Stimulated activated CD4-positive, alpha-beta T cell treated with anti-CD3 and anti-CD28 coated beads, Interleukin-15, amount 100 ng/mL, for 48 hours (primary cell): Measurements from ENCODE around the gene PNPLA7.
"Not testable (repeated sequence)": the region's sequence is repeated elsewhere in the genome, so short reads cannot be mapped to it uniquely, and the experiment has no call there.

Experiments used
- DNase-seq, 2 donors: peaks; one replicate each; pipeline ENCODE4 v3.0.0-alpha.2; 2020; ENCODE audit warnings: low read depth in 2 of 2

PNPLA7 gene

DNA sequence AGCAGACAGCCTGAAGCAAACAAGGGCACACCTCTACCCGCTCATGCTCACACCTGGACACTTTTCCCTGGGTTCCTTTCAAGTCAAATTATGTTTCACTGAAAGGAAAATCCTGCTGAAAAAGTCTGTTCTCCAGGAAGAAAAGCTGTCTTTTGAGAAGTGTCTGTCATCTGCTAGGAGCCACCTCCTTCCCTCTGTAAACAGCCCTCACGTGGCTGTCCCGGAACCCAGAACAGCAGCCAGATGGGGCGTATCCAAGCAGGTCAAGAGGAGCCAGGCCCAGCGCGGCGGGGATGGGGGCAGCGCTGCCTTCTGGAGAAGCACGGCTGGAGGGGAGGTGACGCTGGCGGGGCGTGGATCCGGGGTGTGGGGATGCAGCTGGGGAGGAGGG, at the start of gene PNPLA7:
TSS of gene PNPLA7 (minus strand) at position 172 of the 391 bp plus-strand sequence. CDS start 205 bp downstream, outside the sequence.
- peak in 1 of 2 donors; percentile 27 for DNase-seq

DNA sequence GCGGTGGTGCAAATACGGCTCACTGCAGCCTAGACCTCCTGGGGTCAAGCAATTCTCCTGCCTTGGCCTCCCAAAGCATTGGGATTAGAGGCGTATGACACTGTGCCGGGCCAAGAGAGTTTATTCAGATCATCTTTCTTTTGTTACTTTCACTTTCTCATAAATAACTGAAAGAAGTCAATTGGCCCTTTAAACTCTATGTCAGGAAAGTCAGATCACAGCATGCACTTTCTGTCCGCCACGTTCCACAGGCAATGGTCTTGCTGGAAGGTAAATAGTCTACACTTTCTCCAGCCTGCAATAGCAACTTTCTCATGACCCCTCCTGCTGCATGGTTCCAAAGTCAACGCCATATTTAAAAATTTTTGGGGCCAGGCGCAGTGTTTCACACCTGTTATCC, 48.7 kb upstream of the PNPLA7 start:
- no peak for DNase-seq

DNA sequence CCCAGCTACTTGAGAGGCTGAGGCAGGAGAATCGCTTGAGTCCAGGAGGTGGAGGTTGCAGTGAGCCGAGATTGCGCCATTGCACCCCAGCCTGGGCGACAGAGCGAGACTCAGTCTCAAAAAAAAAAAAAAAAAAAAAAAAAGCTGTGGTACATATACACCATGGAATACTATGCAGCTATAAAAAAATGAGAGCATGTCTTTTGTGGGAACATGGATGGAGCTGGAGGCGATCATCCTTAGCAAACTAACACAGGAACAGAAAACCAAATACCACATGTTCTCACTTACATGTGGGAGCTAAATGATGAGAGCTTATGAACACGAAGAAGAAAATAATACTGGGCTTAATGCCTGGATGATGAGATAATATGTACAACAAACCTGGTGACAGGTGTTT, 46.4 kb upstream of the PNPLA7 start:
- DNase-seq, result not testable (repeated sequence)

DNA sequence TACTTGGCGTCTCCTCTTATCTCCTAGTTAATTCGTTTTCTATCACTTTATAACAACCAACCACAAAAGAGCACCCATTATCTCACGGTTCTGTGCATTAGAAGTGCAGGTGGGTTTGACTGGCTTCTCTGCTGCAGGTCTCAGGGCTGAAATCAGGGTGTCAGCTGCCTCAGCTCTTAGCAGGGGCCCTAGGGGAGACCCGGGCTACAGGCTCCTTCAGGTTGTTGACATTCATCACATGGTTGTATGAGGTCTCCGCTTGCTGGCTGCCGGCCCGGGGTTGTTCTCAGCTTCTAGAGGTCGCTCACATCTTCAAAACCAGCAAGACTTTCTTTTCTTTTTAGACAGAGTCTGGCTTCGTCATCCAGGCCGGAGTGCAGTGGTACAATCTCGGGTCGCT, 43.0 kb upstream of the PNPLA7 start:
- DNase-seq, result no peak

DNA sequence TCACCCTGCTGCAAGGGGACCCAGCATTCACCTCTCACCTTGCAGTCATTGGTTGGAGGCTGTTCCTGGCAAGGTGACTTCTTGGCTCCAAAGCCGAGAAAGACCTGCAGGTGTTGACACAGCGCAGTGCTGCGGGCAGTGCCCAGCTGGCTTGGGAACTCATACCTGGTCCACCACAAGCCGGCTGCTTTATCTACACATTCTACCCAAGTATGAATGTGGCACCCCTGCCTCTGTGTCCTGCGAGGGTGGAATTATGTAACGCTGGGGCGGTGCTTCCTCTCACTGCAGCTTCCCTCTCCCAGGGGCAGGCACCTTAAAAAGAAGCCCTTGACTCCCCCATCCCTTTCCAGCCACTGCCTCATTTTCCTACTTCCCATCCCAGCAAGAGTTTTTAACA, 42.6 kb upstream of the PNPLA7 start:
- DNase-seq, result no peak

DNA sequence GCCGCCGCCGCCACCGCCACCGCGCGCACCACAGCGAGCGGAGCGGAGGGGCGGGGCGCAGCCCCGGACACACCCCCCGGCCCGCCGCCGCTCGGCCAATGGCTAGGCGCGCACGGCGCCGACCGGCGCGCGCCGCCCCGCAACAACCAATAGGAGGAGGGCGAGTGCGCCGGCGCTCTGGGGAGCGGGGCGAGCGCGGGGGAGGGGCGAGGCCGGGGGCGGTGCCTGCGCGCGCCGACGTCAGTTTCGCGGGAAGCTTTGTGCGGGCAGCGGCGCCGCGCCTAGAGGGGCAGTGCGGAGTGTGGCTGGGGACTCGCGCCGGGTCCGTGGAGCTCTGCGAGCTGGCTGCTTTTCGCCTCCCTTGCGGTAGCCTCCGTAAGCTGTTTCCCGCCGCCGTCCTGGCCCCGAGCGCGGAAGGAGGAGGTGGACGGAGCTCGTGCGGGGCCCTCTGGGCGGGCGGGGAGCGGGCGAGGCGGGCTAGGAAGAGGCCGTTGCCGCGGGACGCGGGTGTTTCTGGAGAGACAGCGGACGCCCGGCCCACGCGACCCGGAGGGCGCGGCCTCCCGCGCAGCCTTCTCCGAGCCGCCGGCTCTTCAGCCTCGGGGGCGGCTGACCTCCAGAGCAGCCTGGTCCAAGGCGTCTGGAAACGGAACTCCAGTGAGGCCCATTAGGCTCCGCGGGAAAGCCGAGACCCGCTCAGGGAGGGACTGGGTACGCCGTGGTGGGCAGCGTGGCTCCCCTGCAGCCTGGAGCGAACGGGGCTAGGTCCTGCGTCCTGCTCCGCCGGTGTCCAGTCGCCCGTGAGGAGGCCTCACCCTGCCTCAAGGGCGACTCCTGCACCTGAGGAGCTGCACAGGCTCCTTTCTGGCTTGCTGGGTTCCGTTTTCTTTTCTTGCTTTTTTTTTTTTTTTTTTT, 40.5 kb upstream of the PNPLA7 start, which contains the start of gene ZMYND19:
TSS of gene ZMYND19 (minus strand) at position 44 of the 915 bp plus-strand sequence. CDS start 249 bp downstream, outside the sequence.
- peak; percentile 74 to 84 for DNase-seq

DNA sequence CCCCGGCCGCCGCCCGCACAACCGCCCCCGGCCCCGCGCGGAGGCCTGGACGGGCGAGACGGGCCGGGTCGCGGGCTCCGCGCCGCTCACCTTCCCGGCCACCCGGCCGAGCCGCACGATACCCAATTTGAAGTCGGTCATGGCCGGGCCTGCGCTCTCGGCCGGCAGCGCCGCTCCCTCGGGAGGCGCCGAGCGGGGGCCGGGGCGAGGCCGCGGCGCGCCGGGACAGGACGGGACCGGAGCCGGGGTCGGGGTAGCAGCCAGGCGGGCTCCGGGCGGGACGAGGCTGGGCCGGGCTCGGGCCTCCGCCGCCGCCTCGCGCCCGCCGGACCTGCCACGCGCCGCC, 39.9 kb upstream of the PNPLA7 start:
- no peak for DNase-seq

DNA sequence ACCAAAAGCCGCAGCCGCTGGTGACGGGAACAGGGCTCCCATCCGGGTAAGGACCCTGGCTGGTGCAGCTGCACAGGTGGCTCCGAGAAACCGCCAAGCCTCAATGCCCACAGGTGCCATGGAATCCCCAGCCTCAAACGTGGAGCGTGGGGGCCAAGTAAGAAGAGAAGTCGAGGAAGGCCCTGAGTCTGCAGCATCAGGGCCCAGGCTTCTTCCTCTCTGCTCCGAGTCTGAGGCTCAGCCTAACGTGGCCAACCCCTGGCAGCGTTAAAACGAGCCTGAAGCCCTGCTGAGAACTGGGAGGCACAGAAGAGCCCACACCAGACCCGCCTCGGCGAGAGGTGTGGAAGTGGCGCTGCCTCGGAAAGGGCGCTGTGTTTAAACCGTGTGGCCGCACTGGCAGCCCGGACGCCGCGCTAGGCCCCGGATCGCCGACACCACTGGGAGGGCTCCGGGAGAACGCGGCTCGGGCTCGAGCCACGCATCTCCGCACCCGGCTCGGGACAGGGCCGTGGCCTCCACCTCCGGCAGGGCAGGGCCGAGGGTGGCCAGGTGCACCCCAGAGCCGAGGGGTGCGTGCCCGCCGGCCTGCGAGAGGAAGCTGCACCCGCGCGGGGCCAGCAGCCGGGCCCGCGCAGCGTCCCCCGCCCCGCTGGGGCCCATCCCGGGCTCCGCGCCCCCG, 39.4 kb upstream of the PNPLA7 start:
- DNase-seq, result no peak

DNA sequence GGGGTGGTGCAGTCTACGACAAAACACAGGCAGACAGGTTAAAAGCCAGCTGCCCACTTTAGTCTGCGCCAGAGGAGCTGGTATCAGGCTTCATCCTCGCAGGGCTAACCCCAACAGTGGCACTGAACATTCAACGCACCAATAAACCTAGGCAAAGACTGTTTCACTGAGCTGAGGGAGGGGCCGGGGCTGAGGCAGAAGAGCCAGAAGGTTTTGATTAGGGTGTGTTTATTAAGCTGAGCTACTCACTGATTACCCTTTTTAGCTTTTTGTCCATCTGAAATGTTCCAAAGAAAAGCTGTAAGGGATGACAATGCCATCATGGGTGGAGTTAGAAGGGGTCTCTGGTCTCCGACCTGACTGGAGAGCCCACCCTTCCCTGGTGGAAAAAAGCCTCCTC, 38.7 kb upstream of the PNPLA7 start:
- DNase-seq, result no peak

DNA sequence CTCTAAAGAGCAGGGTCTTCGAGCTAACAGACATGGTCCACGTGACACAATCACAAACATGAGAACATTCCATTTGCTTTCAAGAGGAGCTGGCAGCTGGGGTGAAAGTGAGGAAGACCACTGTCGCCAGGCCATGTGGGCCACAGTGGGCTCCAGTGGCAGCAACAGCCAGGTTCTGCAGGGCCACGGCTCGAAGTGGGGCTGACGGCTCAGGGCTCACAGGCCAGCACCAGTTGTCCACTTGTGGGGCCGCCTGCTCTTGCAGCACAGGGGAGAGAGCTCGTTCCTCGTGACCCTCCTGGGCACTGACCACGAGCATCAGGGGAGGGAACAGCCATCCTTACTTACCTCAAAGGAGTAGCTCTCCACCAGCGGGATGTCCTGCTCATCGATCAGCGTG, 38.1 kb upstream of the PNPLA7 start:
- no peak for DNase-seq

DNA sequence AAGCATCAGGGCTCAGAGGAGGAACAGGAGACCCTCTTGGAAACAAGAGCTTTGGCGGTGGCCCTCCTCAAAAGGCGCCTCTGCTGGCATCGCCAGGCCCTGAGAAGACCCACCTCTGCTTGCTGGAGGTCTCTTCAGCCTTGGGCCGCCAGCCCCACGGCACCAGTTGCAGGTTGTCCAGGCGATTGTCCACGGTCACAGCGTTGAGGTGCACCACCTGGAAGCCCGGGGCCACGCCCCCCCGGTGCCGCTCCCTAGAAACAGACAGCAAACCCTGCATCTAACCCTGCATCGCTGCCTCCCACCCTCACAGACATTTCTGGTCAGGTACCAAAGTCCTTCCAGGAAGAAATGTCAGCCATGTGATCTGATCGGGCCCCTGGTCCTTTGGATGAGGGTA, 36.7 kb upstream of the PNPLA7 start:
- no peak for DNase-seq

DNA sequence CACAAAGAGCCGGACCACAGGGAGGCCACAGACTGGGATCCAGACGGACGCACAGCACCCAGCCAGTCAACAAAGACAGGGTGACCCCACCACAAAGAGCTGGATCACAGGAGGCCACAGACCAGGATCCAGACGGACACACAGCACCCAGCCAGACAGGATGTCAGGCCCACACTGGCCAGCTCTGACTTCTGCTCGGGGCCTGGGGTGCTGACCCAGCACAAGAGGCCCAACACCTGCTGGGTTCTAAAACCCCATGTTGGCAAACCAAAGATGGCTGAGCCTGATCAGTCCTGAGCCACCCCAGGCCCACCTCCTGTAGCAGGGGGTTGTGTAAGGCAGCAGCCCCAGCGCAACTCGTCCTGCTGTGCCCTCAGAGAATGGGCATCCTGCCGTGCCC, 33.8 kb upstream of the PNPLA7 start:
- no peak for DNase-seq

DNA sequence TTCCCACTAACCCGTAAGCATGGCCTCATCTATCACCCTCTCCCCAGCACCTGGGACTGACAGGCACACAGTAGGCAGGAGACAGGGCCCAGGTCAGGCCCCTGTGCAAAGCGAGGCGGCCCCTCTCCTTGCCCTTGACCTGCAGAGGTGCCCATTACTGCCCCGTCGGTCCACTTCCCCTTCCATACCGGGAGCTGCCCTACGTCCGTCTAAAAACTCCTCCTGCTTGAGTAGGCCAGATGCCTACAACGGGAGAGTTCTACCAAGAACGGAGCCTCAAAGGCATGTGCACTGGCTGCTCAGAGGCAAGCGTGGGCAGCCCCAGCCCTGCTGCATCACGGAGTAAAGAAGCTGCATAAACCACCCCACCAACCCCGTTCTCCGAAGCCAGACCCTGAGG, 33.1 kb upstream of the PNPLA7 start:
- no peak for DNase-seq

DNA sequence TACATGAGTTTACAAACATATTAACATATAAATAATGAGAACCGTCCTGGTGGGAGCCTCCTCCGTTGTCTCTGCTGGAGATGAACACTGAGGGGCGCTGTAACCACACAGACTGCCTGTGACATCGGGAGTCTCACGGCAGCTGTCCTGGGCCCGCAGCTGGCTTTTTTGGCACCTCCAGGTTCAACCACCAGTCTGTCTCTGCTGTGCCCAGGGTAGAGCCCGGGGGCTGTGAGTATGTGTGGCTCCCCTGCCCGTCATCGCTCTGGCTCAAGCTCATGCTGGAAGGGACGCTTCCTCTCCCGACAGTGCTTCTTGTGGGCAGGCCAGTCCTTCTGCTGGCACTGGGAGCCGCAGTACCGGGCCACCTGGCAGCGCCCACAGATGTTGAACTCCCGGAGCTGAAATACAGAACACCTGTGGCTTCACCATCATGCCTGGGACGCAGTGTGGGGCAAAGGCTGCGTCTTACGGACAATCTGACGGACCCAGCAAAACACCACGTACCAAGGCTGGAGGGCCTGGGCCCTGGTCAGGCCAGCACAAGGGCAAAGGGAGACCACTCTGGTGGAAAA, 32.2 kb upstream of the PNPLA7 start:
- DNase-seq, result no peak

DNA sequence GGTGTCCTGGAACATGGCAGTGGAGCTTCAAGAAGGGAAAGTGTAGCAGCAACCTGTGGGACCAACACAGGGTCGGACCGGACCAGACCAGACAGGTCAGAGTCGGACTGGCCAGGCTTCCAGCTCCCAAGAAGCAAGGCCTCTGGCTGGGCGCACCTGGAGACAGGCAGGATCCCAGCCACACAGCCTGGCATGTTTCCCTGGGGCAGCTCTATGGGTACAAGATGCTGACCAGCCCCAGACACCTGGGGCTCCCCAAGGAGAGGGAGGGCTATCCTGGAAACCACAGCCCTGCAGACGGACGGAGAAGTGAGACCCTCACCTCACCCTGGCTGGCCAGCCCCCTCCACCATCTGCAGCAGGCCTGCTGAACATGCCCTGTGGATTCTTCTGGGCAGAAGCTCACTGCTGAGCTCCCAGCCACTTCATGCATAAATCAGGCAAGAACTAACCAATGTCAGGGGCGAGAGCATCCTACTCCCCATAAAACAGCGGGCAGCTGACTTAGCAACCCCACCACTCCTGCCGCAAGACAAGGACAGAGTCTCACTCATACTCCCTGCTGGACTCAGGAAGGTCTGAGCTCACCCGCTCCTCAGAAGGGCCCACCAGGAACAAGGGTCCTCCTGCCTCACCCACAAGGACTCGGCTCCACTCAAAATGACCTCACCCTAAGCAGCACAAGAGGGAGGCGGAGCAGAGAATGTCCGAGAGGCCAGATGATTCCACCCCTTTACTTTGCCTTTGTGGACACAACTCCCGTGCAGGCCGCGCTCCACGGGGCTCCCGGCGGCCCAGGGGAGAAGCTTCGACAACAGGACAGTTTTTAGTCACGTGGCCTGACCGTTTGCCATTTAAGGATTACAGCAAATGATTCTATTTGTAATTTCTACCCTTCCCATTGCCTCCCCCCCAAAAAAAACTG, 31.4 kb upstream of the PNPLA7 start:
- DNase-seq, result no peak

DNA sequence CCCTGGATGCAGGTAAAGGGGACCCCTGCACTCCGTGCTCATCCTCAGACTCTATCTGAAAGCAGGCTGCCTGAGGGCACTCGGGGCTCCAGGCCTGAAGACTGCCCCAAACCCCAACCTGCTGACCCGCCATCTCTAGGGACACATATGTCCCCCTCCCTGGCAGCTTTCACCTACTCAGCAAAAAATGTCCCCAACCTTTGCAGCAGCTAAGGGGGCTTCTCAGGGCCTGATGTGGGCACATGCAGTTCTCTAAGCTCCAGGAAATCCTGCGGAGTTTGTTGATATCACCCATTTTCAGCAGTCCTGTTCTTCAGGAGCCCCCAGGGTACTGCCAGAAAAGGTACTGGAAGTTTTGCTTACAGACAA, 30.7 kb upstream of the PNPLA7 start:
- DNase-seq, result no peak

DNA sequence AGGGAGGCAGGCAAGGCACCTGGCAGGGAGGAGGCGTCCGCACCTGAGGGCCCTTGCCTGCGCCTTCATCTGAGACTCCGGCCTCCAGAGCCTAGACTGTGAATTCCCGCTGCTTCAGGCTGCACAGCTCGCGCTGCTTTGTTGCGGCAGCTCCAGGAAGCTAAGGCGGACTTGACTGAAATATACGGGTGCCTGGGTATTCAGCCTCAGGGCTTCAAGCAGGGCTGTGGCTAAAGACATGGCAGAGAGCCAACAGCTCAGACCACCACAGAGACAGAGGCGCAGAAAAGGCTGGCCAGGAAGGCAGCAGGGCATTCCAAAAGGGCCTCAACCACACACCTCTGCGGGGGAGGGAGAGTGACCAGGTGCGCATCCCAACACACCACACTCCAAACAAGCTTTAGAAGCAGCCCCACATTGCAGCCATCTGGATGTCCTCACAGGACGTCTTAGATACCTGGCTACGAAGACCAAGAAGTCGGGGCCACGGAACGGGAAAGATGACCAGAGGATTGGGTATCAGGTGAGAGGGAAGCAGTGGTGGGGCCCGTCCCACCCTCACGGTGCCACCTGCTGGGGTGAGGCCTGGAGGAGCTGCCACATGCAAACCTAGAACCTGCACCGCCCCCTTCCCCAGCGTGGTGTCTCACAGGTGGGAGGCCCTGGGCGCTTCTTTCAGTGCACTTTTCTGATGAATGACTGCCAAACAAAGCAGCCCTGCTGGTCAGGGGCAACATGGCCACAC, 30.2 kb upstream of the PNPLA7 start:
- no peak for DNase-seq

DNA sequence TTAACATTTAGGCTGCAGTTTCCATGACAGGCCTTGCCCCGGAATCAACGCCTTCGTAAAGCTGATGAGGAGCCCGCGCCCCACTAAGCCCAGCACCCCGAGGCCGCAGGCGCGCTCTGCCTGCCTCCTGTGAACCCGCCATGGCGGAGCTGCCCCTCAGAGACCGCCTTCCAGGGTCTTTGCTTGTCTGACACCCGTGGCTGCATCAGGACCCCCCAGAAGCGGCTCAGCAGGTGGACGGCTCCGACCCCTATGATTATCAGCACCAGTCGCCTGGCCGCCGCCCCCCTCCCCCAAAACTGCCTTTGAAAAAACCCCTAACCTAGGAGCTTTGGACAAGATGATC, 29.0 kb upstream of the PNPLA7 start:
- no peak for DNase-seq

DNA sequence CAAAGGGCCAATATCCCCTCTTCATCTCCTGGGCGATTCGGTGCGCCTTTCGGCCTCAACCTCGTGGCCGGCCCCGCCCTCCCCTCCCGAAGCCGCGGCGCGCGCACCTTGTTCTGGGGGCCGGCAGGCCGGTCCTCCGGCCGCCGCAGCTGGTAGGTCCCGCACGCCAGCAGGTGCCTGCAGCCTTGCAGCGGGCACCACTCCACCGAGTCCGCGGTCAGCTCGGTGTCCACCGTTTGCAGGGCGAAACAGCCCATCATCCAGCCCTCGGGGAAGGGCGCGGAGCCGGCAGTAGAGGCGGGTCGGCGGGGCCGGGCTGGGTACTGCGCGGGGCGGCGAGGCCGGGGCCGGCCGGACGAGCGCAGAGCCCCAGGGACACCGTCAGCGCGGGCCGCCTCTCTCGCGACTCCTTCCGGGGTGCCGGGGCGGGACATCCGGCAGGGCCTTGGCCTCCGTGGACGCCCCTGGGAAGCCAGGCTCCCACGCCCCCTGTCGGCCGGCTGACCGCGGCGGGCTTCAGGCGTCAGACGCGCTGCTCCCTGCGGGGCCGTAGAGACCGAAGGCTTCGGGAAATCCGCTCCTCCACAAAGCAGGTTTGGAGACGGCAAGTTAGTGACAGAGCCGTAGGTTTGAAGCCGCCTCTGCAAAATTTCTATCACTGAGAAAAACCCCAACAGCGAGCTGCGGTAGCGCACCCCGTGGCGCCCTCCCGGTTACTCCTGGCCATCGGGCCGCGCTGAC, 28.5 kb upstream of the PNPLA7 start, which contains the start of gene DPH7:
TSS of gene DPH7 (minus strand) at position 408 of the 741 bp plus-strand sequence. CDS start at position 260, 148 bp downstream.
- peak; percentile 85 to 95 for DNase-seq

DNA sequence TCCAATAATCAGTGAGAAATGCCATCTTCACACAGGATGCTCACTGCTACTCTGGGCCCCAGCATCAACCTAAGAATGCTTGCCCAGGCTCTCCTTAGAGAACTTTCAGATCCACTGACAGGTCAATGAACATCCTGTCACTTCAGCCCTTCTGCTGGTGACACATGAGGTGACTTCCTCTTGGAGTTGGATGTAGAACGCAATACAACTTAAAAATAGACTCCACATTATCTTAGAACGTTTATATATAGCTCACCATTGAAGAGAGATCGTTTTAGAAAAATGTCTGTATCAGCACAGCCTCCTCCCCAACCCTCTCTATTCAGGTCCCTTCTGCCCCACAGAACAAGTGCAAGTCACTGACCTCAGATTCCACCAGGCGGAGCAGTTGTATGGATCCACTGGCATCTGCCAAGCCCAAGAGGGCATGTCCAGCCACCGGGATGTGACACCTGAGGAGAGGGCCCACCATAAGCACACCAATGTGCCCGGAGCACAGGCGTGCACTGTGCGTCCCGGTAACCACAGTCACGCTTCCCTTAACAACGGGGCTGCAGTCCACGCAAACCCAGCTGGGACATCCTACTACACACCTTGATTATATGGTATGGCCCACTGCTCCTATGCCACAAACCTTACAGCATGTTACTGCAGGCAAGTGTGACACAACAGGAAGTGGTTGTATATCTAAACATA, 25.7 kb upstream of the PNPLA7 start:
- no peak for DNase-seq
